Activated effector memory CD4-positive, alpha-beta T cell treated with anti-CD3 and anti-CD28 coated beads, Interleukin-2, amount 50 U/mL, for 16 hours (primary cell): ENCODE results near the gene ASPSCR1.
A peak's percentile ranks its signal among the peaks of the same experiment; 100 is the strongest.

Experiments used
- DNase-seq: peaks from one replicate; pipeline ENCODE4 v3.0.0-alpha.2; 2020

ASPSCR1 gene

DNA sequence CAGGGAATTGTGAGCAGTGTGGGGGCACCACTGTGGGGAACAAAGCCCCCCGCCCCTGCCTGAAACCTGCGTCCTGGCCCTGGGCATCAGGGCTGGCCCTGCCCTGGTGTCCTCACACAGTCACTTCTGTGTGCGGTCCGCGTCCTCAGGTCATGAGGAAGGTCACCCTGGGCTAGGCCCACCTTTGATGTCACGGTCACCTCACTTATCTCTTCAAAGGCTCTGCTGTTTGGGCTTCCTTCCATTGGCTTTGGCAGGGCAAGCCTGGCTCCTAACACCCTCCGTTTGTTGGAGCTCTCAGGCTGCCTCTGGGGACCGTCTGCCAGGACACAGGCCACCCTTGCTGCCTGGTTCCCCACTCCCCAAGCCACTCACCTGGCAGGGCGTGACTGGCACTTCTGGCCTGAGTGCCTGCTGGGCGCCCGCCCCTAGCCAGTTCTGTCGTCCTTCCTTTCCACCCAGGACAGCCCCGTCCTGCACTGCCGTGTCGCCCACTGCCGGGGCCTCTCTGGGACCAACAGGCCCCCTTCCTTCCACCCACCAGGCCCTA lies 36.4 kb downstream of the ASPSCR1 start:
- no peak for DNase-seq

DNA sequence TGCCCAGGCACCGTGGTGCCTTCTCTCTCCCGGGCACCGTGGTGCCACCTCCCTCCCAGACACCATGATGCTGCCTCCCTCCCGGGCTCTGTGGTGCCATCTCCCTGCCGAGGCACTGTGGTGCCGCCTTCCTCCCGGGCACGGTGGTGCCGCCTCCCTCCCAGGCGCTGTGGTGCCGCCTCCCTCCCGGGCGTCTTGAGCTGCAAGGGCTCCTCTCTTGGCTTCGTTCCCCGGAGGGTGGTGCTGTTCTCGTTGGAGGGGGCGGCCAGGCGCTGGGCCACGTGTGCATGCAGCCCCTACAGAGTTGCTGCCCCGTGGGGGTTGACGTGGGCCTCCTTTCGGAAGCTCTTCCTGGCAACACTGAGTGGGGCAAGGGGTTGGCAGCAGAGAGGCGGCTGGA lies 37.0 kb downstream of the ASPSCR1 start:
- DNase-seq, result no peak

DNA sequence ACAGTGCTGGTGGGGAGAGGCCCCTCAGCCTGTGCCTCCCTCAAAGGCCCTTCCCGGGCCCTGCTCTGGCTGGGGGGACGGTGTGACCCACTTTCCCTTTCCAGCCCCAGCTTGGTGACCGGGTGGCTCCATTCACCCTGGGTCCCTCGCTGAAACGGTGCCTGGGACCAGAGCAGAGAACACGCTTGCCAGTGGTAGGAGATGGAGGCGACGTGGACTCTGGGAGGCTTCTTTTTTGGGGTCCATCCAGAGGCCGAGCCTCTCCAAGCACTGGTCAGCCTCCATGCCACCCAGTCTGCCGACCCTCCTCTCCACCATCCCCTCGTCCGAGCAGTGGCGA lies 37.5 kb downstream of the ASPSCR1 start:
- DNase-seq, result no peak

DNA sequence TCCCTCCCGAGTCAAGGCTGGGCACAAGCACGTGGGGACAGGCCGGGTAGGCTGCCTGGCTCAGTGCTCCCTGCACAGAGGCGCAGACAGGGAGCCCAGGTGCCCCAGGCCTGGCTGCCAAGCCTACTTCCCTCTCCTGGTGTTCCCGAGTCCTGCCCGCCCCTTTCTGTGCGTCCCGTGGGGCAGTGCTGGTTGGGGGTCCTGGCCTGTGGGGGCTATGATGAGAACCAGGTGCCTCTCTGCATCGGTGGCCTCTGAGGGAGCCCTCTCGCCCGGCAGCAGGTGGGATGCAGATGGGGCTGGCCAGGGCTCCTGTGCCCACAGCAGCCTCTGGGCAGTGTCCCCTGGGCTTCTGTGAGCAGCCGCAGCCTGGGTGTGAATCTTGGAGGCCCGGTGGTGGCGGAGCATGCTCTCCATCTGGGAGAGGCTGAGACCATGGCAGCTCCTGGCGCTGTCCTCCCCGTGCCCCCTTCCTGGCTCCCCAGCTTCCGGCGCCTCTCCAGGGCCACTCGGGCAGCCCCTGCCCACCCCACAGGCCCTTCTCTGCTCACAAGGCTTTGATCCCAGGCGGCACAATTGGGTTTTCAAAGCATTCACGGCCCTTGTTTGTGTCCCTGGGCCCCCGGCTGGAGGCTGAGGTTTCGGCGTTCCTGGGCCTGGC lies 38.0 kb downstream of the ASPSCR1 start:
- no peak for DNase-seq

DNA sequence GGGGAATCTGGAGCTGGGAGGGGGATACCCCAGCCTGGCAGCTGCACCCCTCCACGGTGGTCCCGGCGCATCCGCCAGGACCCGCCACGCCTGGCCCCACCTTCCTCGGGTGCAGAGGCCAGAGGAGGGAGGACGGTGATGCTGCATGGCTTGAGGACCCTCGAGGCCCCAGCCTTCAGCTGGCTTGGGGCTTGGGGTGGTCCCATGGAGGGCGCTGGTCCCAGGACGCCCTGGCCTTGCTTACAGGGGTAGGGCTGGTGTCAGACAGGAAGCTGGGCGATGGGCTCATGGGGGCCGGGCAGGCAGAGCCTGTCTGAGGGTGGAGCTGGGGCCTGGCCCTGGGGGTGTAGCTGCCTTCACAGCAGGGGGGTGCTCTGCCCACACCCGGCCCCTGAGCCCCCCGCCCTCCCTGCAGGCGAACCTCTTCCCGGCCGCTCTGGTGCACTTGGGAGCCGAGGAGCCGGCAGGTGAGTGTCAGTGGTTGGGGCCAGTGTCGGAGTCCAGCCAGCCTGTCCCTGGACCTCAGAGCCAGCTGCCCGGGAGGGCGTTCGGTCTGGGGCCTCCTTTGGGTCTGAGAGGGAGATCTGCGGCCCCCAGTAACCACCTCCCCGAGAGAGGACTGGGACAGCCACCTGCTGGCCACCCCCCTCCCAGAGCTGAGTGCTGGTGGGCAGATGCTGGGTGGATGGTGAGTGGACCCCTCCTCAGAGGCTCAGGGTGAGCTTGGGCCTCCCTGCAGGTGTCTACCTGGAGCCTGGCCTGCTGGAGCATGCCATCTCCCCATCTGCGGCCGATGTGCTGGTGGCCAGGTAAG lies 38.8 kb downstream of the ASPSCR1 start:
- DNase-seq, result no peak

DNA sequence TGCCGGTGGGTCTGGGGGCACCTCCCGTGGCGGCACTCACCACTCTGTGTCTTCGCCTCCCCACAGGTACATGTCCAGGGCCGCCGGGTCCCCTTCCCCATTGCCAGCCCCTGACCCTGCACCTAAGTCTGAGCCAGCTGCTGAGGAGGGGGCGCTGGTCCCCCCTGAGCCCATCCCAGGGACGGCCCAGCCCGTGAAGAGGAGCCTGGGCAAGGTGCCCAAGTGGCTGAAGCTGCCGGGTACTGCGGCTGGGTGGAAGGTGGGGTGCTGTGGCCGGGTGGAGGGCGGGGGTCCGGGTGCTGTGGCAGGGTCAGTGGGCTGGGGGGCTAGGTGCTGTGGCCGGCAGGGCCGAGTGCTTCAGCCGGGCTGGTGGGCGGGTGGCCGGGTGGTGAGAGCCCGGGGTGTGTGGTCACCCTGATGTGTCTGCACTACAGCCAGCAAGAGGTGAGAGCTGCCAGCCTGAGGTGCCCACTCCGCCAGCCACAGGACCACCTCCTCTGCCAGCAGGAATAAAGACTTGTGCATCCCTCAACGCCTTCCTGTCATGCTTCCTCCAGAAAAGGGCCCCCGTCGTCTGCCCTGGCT lies 39.5 kb downstream of the ASPSCR1 start:
- DNase-seq, result no peak

DNA sequence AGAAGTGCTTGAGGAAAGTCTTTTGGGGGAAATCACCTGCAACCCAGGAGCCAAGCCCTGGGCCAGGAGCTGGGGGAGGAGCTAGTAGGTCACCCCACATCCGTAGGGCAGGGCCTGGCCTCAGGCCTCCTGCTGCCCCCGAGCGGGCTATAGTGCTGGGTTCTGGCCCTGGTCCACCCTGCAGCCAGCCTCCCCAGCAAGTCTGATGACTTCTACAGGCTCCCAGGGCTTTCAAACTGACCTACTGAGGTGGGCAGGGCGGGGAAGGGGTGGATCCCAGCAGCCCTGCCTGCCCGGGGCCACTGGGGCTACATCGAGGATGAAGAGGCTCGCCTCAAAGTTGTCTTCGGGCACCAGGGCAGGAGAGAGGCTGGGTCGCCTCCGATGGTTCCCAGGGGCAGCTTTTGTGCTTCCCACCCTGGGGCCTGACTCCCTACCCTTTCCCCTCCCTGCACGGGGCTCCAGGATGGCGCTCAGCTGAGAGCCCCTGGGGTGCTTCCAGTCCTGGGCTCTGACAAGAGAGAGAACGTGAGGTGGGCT lies 40.3 kb downstream of the ASPSCR1 start:
- DNase-seq, result no peak

DNA sequence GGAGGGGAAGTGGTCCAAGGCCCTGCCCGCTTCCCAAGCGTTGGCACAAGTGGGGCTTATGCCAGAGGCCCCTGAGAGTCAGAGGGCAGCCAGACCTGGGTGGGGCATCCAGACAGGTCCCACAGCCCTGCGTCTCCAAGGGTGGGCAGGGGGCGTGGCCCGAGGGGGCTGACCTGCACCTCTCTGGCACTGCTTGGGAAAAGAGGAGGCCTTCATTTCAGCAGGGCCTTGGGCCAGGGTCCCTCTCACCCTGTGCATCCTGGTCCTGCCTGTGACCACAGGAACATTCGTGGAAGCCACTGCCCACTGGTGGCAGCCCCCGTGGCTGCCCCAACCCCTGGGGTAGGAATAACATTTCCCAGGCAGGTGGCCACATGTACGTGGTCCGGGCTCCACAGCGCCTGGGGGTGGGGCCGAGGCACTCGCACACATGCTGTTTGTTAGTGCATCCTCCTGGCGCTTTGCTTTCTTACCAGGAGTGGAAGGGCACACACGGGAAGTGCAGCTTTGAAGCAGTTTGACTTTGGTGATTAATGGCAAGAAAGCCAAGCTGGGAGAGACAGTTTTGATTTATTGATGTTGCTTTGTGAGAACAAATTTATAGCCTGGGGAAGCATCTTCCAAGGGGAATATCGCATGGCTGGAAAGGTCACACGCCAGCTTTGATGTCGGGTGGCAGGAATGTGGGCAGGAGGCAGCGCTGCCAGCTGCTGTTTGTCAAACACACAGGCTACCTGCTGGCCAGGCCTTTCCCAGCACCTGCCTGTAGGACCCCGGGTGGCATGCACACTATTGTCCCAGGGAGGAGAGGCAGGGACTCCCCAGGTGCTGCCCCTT lies 40.9 kb downstream of the ASPSCR1 start:
- no peak for DNase-seq

DNA sequence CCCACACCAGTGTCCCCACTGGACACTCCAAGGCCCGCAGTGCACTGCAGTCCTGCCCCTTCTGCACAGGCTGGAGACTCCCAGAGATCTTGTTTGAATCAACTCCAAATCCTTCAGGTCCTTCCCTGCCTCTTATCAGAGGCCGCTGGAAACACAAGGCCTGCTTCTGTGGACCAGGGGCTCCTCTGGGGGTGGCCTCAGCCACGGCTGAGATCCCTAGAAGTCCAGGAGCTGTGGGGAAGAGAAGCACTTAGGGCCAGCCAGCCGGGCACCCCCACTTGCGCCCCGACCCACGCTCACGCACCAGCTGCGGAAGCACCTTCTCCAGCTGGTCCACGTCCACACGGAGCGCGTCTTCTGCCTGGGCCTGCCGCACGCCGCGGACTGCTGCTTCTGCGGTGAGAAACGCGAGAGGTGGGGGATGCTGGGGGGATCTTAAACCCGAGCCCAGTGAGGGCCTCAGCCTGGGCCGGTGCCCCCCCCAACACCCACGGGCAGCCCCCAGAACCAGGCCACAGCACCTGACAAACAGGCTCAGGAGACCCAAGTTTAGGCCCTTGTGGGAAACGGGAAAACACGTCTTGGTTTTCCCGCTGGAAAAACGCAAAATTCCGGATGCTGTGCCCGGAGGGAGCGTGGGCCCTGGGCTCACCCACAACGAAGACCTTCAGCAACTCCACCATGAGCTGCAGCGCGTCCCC lies 41.7 kb downstream of the ASPSCR1 start:
- no peak for DNase-seq

DNA sequence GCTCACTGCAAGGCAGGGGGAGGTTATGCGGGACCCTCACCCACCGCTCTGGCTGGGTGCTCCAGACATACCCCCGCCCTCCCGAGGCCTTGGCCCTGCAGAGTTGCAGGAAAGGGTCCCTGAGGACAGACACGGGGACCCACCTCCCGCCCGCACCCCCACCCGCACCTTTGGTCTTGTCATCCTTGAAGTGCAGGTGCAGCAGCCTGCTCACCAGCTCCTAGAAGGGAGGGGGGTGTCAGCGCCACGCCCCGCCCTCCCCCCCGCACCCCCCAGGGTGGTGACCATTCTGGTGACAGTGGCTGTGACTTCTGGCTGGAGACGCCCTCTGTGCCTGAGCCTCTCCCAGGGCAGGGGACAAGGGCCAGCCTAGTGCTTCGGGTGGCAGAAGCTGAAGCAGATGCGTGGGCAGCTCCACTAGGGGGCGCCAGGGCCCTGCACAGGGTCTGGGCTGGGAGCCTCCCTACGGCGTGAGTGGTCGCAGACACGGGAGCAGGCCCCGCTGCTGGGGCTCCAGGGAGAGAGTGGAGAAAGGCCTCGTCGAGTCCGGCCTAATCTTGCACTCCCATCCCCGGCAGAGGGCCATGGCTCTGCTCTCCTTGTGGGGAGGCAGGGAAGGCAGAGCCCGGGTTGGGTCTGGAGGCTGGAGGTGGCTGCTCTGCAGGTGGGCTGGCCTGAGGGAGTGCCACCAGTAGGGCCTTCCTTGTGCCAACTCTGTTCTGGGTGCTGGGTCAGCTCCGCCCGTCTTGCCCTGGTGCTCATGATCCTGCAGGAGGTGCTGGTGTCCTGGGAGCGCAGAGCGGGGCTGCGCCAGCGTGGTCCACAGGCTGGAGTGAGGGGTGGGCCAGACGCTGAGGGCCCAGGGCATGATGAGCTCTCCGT lies 42.5 kb downstream of the ASPSCR1 start:
- peak; percentile 89 for DNase-seq

DNA sequence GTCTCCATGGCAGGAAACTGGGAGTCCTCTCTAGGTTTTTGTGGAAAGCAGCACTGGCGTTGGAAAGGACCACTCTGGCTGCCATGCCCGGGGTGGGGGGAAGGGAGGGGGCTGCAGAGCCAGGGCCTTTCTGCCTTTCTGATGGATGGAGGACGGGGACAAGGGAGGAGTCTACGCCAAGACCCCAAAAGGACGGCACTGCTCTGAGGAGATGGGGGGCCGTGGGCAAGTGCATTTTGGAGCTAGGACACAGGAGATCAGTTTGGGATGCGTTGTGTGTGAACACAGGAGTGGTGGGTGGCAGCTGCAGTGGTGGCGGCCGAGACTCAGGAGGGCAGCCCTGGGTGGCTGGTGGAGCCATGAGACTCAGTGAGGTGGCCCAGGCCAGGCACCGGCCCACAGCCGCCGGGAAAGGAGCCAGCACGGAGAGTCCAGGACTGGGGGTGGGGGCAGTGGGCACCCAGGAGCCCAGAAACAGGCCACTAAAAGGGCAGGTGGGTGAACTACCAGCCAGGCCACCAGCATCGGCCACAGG lies 43.2 kb downstream of the ASPSCR1 start:
- no peak for DNase-seq

DNA sequence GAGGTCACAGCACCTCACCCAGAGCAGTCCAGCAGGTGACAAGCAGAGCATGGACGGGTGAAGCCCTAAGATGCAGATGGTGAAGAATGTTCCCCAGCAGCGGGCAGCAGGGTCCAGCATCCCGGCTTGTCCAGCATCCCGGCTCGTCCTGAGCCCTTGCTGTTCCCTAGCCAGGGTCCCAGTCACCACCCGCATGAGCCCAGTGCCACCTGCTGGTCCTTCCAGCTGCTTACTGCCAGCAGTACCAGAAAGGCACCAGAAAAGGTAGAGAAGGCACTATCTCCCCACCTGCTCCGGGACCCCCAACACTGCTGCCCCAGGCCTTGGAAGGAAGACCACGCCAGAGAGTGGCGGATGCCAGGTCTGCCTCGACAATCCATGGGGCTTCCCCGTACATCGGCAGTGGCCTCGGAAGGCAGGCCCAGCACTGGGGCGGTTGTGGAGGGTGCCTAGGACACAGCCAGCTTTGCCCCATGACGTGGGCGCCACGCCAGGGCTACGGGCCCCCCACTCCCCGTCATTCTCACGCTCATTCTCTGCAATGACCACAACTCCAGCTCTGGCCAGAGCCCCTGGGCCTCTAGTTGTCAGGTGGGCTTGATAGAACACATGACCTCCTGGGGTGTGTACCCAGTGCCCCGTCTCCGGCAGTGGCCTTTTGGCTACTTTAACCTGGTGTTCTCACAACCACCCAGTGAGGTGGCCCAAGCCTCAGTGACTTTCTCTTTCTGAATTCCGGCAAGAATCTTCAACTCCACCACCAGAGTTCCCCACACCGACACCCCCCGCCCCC lies 43.9 kb downstream of the ASPSCR1 start:
- DNase-seq, result peak; percentile 84

DNA sequence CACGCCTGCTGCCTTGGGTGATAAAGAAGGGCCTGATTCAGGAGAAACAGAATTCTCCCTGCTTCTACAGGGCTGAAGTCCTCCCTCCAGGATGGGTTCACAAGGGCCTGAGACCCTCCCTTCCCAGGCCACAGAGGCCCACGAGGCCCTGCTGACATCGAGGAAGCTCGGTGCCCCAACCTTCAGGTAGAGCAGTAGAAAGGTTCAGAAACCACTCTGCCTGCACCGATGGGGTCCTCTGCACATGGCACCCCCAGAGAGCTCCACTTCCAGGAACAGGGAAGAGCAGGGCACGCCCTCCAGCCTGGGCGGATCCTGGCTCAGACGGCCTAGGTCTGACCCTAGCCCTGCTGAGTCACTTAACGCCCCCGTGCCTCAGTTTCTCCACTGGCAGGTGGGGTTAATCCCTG lies 44.5 kb downstream of the ASPSCR1 start:
- no peak for DNase-seq

DNA sequence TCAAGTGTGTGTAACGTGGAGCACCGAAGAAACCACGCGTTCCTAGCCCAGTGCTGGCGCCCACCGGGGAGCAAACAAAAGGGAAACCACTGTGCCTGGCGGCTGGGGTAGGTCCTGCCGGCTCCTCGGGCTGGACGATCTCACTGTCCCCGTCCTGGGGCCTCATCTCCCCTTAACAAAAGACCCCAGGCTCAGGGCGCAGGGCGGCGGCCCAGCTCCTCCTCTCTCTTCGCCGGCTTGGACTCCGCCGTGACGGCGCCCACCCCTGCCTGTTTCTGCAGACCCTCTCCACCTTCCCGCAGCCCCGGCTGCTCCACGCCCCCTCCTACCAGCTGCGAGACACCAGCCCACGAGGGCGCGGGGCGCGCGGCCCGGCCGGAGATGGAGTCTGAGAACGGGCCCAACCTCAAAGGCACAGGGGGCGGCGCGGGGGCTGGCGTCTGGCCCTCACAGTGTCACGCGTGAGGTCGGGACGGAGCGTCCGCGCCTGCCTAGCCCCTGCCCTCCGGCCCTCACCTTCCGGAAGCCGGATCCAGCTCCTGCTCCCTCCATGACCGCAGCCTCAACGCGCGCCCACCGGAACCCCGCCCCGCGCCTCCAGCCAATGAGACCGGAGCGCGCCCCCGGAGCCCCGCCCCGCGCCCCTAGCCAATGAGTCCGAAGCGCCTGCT lies 45.0 kb downstream of the ASPSCR1 start, which contains the start of gene CENPX:
Gene CENPX, minus strand, starts transcription at position 569 of the 671 bp plus-strand sequence. Its CDS starts 17 bp downstream, at position 552.
- DNase-seq, result no peak

DNA sequence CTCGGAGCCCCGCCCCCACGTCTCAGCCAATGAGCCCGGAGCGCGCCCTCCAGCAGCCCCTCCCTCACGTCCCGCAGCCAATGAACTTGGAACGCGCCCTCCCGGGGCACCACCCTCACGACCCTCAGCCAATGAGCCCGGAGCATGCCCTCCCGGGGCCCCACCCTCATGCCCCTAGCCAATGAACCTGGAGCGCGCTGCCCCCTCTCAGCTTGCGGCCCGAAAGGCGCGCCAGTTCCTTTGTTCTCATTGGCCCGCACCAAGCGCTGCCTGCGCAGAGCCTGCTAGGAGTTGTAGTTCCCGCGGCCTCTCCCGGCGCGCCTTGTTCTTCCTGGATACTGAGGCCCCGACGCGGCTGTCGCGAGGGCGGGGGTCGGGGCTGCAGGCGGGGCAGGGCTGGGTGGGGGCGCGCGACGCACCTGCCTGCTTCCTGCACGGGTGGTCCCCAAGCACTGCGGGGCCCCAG lies 45.6 kb downstream of the ASPSCR1 start, which contains the start of gene LRRC45:
Gene LRRC45, plus strand, starts transcription at position 325 of the 466 bp plus-strand sequence. CDS start 339 bp downstream, outside the sequence.
- peak; percentile 100 for DNase-seq

DNA sequence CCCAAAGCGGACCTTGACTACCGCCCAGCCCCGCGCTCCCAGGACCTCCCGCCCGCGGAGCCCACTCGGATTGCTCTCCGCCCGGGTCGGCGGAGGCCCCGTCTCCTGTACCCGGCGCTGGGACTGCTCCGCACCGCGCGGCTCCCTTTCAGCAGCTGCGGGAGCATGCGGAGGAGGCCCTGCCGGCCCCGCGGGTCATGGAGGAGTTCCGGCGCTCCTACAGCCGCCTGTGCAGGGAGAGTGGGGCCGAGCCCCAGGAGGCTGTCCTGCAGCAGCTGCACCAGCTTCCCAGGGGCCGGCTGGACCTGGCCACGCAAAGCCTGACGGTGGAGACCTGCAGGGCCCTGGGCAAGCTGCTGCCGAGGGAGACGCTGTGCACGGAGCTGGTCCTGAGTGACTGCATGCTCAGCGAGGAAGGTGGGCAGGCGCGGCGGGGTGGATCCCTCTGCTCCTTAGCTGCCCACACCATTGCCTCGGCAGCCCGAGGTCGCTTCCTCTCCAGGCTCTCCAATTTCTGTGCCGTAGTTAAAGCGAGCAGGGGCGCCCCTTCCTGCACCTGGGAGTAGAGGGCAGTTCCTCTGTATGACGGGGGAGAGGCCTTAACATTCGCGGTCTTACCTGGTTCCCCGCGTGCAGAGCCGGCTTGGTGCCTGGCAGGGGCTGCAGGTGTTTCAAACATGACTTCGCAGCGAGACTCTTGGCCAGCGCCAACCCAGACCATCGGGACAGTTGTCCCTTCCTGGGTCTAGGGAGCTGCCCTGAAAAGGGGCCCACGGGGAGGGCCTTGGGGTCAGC lies 46.2 kb downstream of the ASPSCR1 start:
- peak; percentile 74 for DNase-seq

DNA sequence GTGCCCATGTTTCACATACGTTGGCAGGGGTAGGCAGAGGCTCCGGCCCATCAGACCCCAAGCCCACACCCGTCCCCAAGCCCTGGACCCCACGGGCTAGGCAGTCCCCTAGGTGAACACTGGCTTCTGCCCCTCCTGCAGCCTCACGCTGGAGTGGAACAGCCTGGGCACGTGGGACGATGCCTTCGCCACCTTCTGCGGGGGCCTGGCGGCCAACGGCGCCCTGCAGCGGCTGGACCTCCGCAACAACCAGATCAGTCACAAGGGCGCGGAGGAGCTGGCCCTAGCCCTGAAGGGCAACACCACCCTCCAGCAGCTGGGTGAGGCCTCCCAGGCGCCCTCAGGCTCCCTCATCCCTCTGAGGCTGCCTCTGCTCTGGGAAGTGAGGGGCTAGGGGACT lies 47.4 kb downstream of the ASPSCR1 start:
- no peak for DNase-seq
